GM21423 (cell line): ENCODE results near the gene ZNF821.
"Not testable (repeated sequence)": the region's sequence is repeated elsewhere in the genome, so short reads cannot be mapped to it uniquely, and the experiment has no call there.

ENCODE experiments used
- ATAC-seq: cut with Tn5 transposase; IDR thresholded peaks from one replicate; pipeline ENCODE4 v1.9.1; 2021; ENCODE audit warnings: mild to moderate bottlenecking, moderate library complexity; ENCODE audit not compliant: unreplicated experiment

Gene ZNF821

DNA sequence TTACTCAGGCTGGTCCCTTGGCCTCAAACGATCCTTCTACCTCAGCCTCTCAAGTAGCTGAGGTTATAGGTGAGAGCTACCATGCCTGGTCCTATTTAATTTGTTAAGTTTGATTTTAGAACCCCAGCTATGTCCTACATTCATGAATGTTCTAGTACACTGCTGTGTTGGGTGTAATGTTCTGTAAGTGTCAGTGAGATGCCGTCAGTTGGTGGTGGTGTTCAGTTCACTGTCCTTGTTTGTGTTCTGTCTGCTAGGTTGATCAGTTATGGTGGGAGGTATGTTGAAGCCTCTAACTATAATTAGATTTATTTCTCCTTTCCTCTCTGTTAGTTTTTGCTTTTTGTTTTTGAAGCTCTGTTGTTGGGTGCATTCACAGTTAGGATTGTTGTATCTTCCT lies 19.6 kb upstream of the ZNF821 start:
- ATAC-seq = no peak

- no peak for ATAC-seq
These were observed 18.8 kb upstream of the ZNF821 start for GRCh38 chr16:71902656-71903365.

DNA sequence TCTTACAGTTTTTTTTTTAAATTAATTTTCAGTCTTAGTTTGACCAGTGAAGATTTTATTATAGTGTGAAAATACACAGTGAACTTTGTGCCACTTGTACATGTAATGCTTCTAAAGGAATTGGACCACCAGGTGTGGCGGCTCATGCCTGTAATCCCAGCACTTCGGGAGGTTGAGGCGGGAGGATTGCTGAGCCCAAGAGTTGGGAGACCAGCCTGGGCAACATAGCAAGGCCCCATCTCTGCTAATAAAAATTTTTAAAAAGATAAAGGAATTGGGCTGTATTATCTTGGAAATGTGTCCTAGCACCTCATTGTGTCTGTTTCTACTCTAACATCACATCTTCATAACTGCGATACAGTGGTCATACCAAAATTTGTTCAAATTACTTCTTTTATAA lies 15.2 kb upstream of the ZNF821 start:
- ATAC-seq = no peak

GRCh38 chr16:71896764-71897368 lies 12.9 kb upstream of the ZNF821 start:
- ATAC-seq = no peak

- ATAC-seq = peak; percentile 19
These were observed 11.8 kb upstream of the ZNF821 start for GRCh38 chr16:71895679-71896365.

DNA sequence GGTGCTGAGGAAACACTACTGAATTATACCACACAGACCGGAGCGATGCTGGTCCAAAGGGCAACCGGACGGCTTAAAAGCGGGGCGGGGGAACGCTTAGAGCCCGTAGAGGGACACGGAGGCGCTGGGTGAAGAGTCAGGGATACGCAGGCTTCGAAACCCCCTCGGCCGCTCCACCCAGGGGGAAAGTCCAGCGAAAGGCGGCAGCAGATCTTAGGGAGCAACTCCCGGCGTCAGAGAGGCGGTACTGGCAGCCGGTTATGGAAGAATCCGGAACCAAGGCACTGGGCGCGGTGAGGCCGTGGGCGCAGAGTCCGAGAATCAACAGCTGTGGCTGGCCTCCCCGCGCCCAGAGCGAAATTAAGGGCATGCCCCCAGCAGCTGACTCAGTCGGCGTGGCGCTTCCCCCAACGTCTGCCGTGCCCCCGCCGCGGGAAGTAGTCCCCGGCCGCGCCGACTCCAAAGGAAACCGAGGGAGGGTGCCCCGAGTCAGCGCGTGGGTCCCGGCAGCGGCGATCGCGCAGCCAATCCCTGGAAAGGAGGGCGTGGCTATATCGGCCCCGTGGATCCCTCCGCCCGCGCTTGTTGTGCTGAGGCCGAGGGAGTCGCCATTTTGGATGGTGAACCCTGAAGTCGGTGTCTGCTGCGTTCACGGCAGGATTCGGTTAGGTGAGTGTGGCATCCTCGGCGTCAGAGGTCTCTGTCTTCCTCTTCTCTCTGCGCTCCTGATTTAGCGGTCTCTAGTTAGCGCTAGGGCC lies 11.1 kb upstream of the ZNF821 start, which contains the start of gene IST1:
IST1 (plus strand) TSS at position 611 of the 758 bp plus-strand sequence. CDS start 20,110 bp downstream, outside the sequence.
- ATAC-seq = peak; percentile 84

DNA sequence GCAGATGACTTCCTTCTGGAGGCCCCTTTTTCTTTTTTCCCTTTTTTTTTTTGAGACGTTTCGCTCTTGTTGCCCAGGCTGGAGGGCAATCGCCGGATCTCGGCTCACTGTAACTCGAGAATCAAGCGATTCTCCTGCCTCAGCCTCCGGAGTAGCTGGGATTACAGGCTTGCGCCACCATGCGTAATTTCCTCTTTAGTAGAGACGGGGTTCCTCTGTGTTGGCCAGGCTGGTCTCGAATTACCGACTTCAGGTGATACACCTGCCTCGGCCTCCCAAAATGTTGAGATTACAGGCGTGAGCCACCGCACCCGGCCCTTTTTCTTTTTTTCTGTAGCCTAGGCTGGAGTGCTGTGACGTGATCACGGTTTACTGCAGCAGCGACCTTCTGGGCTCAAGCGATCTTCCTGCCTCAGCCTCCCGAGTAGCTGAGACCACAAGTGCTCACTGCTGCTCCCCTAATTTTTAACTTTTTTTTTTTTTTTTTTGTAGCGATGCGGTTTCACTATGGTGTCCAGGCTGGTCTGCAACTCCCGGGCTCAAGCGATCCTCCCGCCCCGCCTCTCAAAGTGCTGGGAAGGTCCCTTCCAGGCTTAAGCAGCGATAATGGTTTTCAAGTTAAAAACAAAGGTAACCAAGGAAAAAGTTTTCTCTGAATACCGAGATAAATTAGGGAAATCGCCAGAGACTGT lies 10.4 kb upstream of the ZNF821 start:
- ATAC-seq = peak; percentile 11

DNA sequence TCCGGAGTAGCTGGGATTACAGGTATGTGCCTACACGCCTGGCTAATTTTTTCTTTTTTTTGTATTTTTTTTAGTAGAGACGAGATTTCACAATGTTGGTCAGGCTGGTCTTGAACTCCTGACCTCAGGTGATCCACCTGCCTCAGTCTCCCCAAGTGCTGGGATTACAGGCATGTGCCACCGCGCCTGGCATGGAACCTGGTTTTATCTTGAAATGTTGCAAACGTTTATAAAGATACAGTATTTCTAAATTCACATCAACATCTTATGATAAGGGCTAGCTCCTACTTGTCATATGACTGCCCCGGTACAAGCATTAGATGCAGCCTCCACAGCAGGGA lies 9.9 kb upstream of the ZNF821 start:
- no peak for ATAC-seq

DNA sequence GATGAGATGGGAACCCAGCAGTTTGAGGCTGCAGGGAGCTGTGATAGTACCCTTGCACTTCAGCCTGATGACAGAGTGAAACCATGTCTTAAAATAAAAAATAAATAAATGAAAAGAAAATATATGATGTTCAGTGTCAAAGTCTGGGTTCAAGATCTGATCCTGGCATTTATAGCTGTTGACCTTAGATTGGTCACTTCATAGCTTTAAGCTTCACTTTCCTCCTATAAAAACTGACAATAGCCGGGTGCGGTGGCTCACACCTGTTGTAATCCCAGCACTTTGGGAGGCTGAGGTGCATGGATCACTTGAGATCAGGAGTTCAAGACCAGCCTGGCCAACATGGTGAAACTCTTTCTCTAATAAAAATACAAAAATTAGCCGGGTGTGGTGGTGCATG lies 5.2 kb upstream of the ZNF821 start:
- no peak for ATAC-seq

- no peak for ATAC-seq
These were observed 1.3 kb upstream of the ZNF821 start for GRCh38 chr16:71885261-71885650.

DNA sequence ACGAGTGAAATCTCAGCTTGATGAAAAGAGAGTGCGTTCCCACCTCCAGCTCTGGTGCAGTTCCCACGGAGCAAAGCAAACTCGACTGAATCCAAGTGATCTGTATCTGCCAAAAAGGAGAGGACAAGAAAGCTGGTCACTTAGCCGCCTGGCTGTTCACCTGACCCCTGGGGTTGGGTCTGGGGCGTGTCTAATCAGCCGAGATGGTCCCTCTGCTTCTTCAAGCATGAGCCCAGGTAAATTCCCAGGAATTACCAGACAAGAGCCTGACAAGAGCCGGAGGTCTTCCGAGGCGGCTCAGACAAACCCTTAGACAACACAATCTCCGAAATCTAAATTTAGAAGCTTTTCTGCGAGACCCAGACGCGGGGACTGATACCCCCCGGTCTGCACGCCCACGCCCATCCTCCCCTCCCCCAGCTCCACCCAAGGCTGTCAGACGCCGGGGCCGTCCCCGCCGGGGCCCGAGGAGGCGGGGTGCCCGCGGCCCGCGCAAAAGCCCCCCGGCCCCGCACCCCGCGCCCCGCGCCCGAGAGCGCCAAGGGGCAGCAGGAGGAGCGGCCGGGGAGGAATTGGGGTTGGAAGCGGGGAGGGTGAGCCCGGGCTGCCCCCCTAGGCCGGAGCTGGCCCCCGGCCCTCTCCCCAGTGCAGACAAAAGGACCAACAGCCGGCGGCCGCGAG lies 674 bp downstream of the ZNF821 start:
- ATAC-seq = peak; percentile 35

- ATAC-seq = peak; percentile 8
These were observed 1.3 kb downstream of the ZNF821 start for GRCh38 chr16:71882505-71883167.

- ATAC-seq = no peak
These were observed 3.8 kb downstream of the ZNF821 start for GRCh38 chr16:71880176-71880575.

DNA sequence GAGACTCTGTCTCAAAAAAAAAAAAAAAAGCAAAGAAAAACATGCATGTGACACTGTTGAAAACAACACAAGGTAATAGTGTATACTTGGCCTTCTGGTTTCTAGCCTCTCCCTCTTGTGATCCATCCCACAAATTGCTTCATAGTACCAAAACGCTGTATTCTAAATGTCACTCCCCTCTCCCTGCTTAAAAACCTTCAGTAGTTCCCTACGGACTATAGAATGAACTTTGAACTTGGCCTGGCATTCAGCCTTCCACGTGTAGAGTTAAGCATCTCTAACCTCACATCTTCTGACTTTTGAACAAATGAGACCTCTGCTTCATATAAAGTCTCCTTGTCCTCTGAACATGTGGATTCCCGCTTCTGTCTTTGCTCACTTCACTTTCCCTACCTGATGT lies 5.1 kb downstream of the ZNF821 start:
- no peak for ATAC-seq

DNA sequence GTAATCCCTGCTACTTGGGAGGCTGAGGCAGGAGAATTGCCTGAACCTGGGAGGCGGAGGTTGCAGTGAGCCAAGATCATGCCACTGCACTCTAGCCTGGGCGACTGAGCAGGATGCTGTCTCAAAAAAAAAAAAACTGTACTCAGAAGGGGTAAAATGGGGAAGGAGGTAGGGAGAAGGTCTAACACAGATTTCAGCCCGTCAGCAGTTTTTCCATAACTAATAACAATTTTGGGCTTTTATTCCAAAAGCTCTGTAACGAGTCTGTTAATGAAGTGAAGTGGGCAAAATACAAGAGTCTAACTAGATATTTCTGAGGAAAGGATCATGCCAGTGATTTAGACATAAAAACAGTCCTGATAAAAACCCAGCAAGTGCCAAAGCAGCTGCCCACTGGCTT lies 10.8 kb downstream of the ZNF821 start:
- no peak for ATAC-seq

DNA sequence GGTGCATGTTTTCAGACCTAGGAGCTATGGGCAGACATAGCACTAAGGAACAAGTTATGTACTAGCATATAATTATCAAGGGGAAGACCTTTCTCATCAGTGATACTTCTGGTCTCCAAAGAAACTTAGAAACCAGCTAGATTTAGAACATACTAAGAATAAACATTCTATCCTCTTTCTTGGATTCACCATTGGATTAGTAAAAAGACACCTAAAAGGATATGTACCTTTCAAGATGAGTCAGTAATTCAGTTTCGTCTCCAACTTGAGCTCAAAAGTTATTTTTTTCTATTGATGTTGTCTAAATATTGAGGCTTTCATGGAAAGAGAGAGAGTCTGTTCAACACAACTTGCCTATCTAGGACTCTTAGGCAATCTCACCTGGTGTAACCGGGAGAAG lies 13.2 kb downstream of the ZNF821 start:
- no peak for ATAC-seq

DNA sequence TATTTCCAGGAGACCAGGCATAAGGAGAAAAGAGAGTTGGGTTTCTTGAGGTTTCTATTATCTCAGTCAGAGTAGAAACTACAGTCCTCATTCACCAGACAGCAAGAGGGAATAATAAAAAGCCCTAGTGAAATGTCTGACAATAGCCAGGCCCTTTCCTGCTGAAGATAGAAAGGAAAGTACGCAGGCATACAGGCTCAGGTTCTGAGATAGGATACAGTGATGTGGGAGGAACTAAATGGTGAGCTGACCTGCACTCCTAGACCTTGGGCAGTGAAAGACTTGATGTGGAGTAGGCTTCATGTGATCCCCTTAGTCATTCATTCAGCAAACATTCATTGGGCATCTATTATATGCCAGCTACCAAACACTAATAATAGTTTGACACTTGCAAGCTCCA lies 14.9 kb downstream of the ZNF821 start:
- no peak for ATAC-seq

DNA sequence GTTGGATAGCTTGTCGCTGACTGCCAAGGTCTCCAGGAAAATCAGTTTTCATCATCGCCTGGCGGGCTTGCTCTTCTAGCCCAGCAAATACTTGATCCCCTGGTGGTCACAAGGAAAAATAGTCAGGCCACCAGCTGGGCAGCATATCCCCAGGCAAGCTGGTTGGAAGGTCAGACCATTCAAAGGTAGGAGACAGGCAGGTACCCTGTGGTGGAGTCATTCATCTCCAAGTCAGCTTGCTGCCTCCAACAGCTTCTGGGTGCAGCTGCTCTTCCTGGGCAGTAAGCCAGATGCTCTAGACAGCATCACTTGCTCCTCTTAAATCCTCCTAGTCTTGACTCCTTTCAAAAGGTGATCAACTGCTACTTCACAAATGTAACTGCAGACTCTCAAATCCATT lies 16.0 kb downstream of the ZNF821 start:
- ATAC-seq = no peak

- not testable (repeated sequence) for ATAC-seq
These were observed 16.8 kb downstream of the ZNF821 start for GRCh38 chr16:71867175-71867574.
